Measurements from ENCODE around the gene CAVIN2.

DNA sequence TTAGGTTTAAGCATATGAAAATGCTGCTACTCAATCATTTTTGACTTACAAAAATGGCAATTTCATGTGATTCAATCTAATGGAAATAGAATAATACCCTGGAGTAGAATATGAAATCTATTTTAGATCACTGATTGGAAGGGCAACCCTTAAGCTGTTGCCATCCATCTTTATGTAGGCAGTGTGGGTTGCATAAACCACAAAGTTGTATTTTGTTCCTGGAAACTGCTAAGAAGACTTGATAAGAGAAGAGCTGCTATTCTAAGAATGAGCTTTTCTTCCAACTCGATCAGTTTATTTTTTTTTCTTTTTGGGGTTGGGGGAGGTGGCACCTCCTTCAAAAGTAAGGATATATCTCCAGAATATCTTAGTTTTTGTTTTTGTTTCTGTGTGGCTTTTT lies 60.2 kb downstream of the CAVIN2 start:
- TF ChIP-seq, protein P1, sequence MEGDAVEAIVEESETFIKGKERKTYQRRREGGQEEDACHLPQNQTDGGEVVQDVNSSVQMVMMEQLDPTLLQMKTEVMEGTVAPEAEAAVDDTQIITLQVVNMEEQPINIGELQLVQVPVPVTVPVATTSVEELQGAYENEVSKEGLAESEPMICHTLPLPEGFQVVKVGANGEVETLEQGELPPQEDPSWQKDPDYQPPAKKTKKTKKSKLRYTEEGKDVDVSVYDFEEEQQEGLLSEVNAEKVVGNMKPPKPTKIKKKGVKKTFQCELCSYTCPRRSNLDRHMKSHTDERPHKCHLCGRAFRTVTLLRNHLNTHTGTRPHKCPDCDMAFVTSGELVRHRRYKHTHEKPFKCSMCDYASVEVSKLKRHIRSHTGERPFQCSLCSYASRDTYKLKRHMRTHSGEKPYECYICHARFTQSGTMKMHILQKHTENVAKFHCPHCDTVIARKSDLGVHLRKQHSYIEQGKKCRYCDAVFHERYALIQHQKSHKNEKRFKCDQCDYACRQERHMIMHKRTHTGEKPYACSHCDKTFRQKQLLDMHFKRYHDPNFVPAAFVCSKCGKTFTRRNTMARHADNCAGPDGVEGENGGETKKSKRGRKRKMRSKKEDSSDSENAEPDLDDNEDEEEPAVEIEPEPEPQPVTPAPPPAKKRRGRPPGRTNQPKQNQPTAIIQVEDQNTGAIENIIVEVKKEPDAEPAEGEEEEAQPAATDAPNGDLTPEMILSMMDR (conservative IDR thresholded peaks at IDR 0.05; ENCODE audit: low read depth, low read length) = no peak
- no peak for TF ChIP-seq EZH2phosphoT487 (IDR thresholded peaks at IDR 0.05; ENCODE audit: borderline replicate concordance, low read length)
